H9 (cell line): ENCODE results near the gene ARHGEF2. TPM values are rescaled to one million over a fixed set of nuclear protein-coding genes. Genes with fewer than 3 reads are reported as not detected.

ENCODE experiments used
- DNase-seq: peaks from one replicate; pipeline ENCODE4 v3.0.0-alpha.2; 2017
- H2AFZ ChIP-seq: one replicate; pipeline ENCODE4 v1.6.1; 2013; ENCODE audit warnings: mild to moderate bottlenecking, low read length, control low read depth, moderate library complexity
- H2AK5ac ChIP-seq: 2 replicates; pipeline ENCODE4 v1.6.1; 2013; ENCODE audit warnings: low read length, control low read depth, mixed read lengths; ENCODE audit not compliant: insufficient read length
- H2BK120ac ChIP-seq: one replicate; pipeline ENCODE4 v1.6.1; 2013; ENCODE audit warnings: low read depth, mild to moderate bottlenecking, low read length, control low read depth, inconsistent platforms; ENCODE audit not compliant: poor library complexity, severe bottlenecking
- H2BK12ac ChIP-seq: 2 replicates; pipeline ENCODE4 v1.6.1; 2013; ENCODE audit warnings: low read length, control low read depth, mixed read lengths, low read depth; ENCODE audit not compliant: insufficient read length
- H2BK15ac ChIP-seq: 2 replicates; pipeline ENCODE4 v1.6.1; 2013; ENCODE audit warnings: low read depth, low read length, control low read depth
- H2BK20ac ChIP-seq: one replicate; pipeline ENCODE4 v1.6.1; 2013; ENCODE audit warnings: low read depth, mild to moderate bottlenecking, low read length, control low read depth, inconsistent platforms; ENCODE audit not compliant: poor library complexity, severe bottlenecking
- H2BK5ac ChIP-seq: 2 replicates; pipeline ENCODE4 v1.6.1; 2013; ENCODE audit warnings: low read length, control low read depth, mixed read lengths; ENCODE audit not compliant: insufficient read length
- H3K14ac ChIP-seq: 2 replicates; pipeline ENCODE4 v1.6.1; 2013; ENCODE audit warnings: low read length, control low read depth; ENCODE audit not compliant: insufficient read depth
- H3K18ac ChIP-seq: 2 replicates; pipeline ENCODE4 v1.6.1; 2013; ENCODE audit warnings: low read depth, mild to moderate bottlenecking, mixed read lengths, low read length, control low read depth; ENCODE audit not compliant: insufficient read length
- H3K23ac ChIP-seq: 2 replicates; pipeline ENCODE4 v1.6.1; 2013; ENCODE audit warnings: low read length, control low read depth, mixed read lengths, low read depth; ENCODE audit not compliant: insufficient read length
- H3K23me2 ChIP-seq: 2 replicates; pipeline ENCODE4 v1.6.1; 2013; ENCODE audit warnings: low read depth, mild to moderate bottlenecking, mixed read lengths, low read length, control low read depth; ENCODE audit not compliant: insufficient read length, poor library complexity, severe bottlenecking
- H3K27ac ChIP-seq: 2 replicates; pipeline ENCODE4 v1.5.1; 2013; ENCODE audit warnings: low read length, control low read depth, mixed read lengths, low read depth; ENCODE audit not compliant: insufficient read length
- H3K27me3 ChIP-seq: 2 replicates; pipeline ENCODE4 v1.6.1; 2013; ENCODE audit warnings: low read length, control low read depth, inconsistent platforms; ENCODE audit not compliant: insufficient read depth
- H3K4ac ChIP-seq: 2 replicates; pipeline ENCODE4 v1.6.1; 2013; ENCODE audit warnings: low read depth, mild to moderate bottlenecking, control low read depth, inconsistent platforms, low read length, moderate library complexity
- H3K4me1 ChIP-seq: 2 replicates; pipeline ENCODE4 v1.6.1; 2013; ENCODE audit warnings: low read length, control low read depth, inconsistent platforms; ENCODE audit not compliant: insufficient read depth
- H3K4me2 ChIP-seq: 2 replicates; pipeline ENCODE4 v1.6.1; 2013; ENCODE audit warnings: low read length, control low read depth, mixed read lengths; ENCODE audit not compliant: insufficient read length, insufficient read depth
- H3K56ac ChIP-seq: 2 replicates; pipeline ENCODE4 v1.6.1; 2013; ENCODE audit warnings: low read depth, mild to moderate bottlenecking, mixed read lengths, low read length, control low read depth; ENCODE audit not compliant: insufficient read length
- H3K79me1 ChIP-seq: 2 replicates; pipeline ENCODE4 v1.6.1; 2013; ENCODE audit warnings: low read depth, mild to moderate bottlenecking, moderate library complexity, low read length, control low read depth, inconsistent platforms; ENCODE audit not compliant: insufficient read depth, poor library complexity, severe bottlenecking
- H3K79me2 ChIP-seq: 2 replicates; pipeline ENCODE4 v1.6.1; 2013; ENCODE audit warnings: low read length, control low read depth, inconsistent platforms; ENCODE audit not compliant: insufficient read depth
- H3K9ac ChIP-seq: 2 replicates; pipeline ENCODE4 v1.6.1; 2013; ENCODE audit warnings: low read length, control low read depth, mixed read lengths; ENCODE audit not compliant: insufficient read length; ENCODE audit errors: extremely low read depth
- H3K9me3 ChIP-seq: one replicate; pipeline ENCODE4 v1.6.1; 2013; ENCODE audit warnings: low read depth, low read length, inconsistent platforms; ENCODE audit not compliant: control insufficient read depth
- H3T11ph ChIP-seq: one replicate; pipeline ENCODE4 v1.6.1; 2013; ENCODE audit warnings: mild to moderate bottlenecking, low read length, control low read depth, inconsistent platforms
- H4K20me1 ChIP-seq: one replicate; pipeline ENCODE4 v1.6.1; 2013; ENCODE audit not compliant: control insufficient read depth, insufficient read length, insufficient read depth
- H4K5ac ChIP-seq: 2 replicates; pipeline ENCODE4 v1.6.1; 2013; ENCODE audit warnings: low read depth, mild to moderate bottlenecking, mixed read lengths, low read length, control low read depth; ENCODE audit not compliant: insufficient read length
- H4K8ac ChIP-seq: replicated peaks from 2 replicates; pipeline ENCODE4 v1.6.1; 2013; ENCODE audit warnings: low read length, control low read depth, mixed read lengths, low read depth; ENCODE audit not compliant: insufficient read length
- H4K91ac ChIP-seq: 2 replicates; pipeline ENCODE4 v1.6.1; 2013; ENCODE audit warnings: low read depth, mild to moderate bottlenecking, moderate library complexity, mixed read lengths, low read length, control low read depth; ENCODE audit not compliant: insufficient read length
- H3K27ac Mint-ChIP-seq, 3 experiments: 2 replicates in 2 of 3; 3 replicates in 1 of 3; pipeline ENCODE4 v1.8.0; 2020 to 2021; ENCODE audit warnings: mixed read lengths in 3 of 3, mild to moderate bottlenecking in 1 of 3, moderate library complexity in 1 of 3
- H3K27me3 Mint-ChIP-seq: 2 replicates; pipeline ENCODE4 v1.8.0; 2021; ENCODE audit warnings: low read depth, mild to moderate bottlenecking, moderate library complexity, mixed read lengths
- H3K36me3 Mint-ChIP-seq, 3 experiments: 2 replicates in 2 of 3; 3 replicates in 1 of 3; pipeline ENCODE4 v1.8.0; 2020 to 2021; ENCODE audit warnings: low read depth in 3 of 3, mixed read lengths in 3 of 3; ENCODE audit not compliant: insufficient read depth in 1 of 3
- H3K4me1 Mint-ChIP-seq, 2 experiments: 2 replicates each; pipeline ENCODE4 v1.8.0; 2020; ENCODE audit warnings: mixed read lengths in 2 of 2
- H3K4me3 Mint-ChIP-seq, 2 experiments: 2 replicates in 1 of 2; 3 replicates in 1 of 2; pipeline ENCODE4 v1.8.0; 2020 to 2021; ENCODE audit warnings: mild to moderate bottlenecking in 2 of 2, mixed read lengths in 2 of 2, moderate library complexity in 1 of 2
- H3K9me3 Mint-ChIP-seq, 2 experiments: 2 replicates in 1 of 2; 3 replicates in 1 of 2; pipeline ENCODE4 v1.8.0; 2020; ENCODE audit warnings: mild to moderate bottlenecking in 2 of 2, mixed read lengths in 2 of 2, moderate library complexity in 1 of 2
- WGBS: extraction: QIAGEN DNeasy Blood & Tissue Kit; methylation state at CpG from one replicate; pipeline ENCODE4 v1.1.7; 2013; ENCODE audit warnings: missing lambda C conversion rate, low lambda C conversion rate, mixed read lengths; ENCODE audit not compliant: insufficient read length; ENCODE audit errors: extremely low coverage; 5-methylcytosine and 5-hydroxymethylcytosine counted together
- total RNA-seq: library from RNA; stranded (reverse); gene quantifications from 2 replicates; pipeline ENCODE4 v1.2.1, GENCODE V29; 2021
- TF ChIP-seq, protein P1 (sequence below): fragments of 200-600 bp; sonication (generic); conservative IDR thresholded peaks from 3 replicates; pipeline ENCODE4 v1.8.0; 2021; ENCODE audit warnings: antibody characterized with exemption, mild to moderate bottlenecking

ARHGEF2 gene
- total RNA-seq, 1 experiment from 2014 or later = 111 TPM

DNA sequence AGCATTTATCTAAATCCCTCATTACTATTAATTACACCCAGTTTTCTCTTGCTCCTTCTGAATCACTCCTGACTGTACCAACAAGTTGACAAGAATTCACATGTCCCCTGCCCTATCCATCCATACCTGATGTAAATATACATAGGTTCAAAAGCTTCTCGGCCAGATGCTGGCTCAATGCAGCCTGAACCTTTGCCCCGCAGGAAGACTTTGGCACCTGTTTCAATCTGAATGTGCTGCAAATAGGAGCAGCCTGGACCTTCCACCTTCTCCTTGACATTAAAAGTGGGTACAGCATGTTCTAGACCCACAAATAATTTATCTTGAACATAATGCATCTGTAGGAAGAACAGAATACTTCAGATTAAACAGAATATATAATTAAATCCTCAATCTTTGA is 52.8 kb downstream of the ARHGEF2 start:
- H4K91ac ChIP-seq = no peak overlapping the region

More for the DNA sequence above, 52.8 kb downstream of the ARHGEF2 start:
- Histone ChIP-seq H2BK20ac (no peak overlapping the region), H2BK120ac (no peak overlapping the region), H3K4me1 (no peaks in the 10 kb centered on the region), H3K18ac (no peak overlapping the region), H3K56ac (no peak overlapping the region), H3K23ac (no peak overlapping the region), H3K27ac (no peak overlapping the region), H3K9me3 (no peaks in the 10 kb centered on the region), H3K14ac (no peak overlapping the region), H3K9ac (no peak overlapping the region), H4K8ac (no peak overlapping the region), H3K79me2 (no peaks in the 10 kb centered on the region), H4K5ac (no peak overlapping the region), H2AFZ (no peak overlapping the region), H2BK5ac (no peak overlapping the region), H3K4ac (no peak overlapping the region), H2AK5ac (no peak overlapping the region), H2BK15ac (no peak overlapping the region), H3T11ph (no peak overlapping the region), H2BK12ac (no peak overlapping the region), H3K23me2 (no peaks in the 10 kb centered on the region), H3K27me3 (no peaks in the 10 kb centered on the region), H4K20me1 (no peaks in the 10 kb centered on the region), H3K79me1 (no peaks in the 10 kb centered on the region), H3K4me2 (no peak overlapping the region)
- Mint-ChIP-seq H3K27ac (peak overlapping the region in 1 of 3 experiments; percentile 30; a peak in 3 of 7 replicates), H3K36me3 (peaks cover 64 to 95% (median 94%) of the 10 kb centered on the region in 3 experiments), H3K4me1 (no peaks in the 10 kb centered on the region; a peak in 1 of 4 replicates), H3K9me3 (no peaks in the 10 kb centered on the region), H3K4me3 (no peak overlapping the region), H3K27me3 (no peaks in the 10 kb centered on the region)
- no peak for DNase-seq
- no CpG with 5 or more reads among the region's 2 CpGs for WGBS
- TF ChIP-seq, protein P1, sequence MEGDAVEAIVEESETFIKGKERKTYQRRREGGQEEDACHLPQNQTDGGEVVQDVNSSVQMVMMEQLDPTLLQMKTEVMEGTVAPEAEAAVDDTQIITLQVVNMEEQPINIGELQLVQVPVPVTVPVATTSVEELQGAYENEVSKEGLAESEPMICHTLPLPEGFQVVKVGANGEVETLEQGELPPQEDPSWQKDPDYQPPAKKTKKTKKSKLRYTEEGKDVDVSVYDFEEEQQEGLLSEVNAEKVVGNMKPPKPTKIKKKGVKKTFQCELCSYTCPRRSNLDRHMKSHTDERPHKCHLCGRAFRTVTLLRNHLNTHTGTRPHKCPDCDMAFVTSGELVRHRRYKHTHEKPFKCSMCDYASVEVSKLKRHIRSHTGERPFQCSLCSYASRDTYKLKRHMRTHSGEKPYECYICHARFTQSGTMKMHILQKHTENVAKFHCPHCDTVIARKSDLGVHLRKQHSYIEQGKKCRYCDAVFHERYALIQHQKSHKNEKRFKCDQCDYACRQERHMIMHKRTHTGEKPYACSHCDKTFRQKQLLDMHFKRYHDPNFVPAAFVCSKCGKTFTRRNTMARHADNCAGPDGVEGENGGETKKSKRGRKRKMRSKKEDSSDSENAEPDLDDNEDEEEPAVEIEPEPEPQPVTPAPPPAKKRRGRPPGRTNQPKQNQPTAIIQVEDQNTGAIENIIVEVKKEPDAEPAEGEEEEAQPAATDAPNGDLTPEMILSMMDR = no peak
